Liver (tissue), 9 donors: Measurements from ENCODE around the gene CUL3. TPM values are rescaled to one million over a fixed set of nuclear protein-coding genes. Genes with fewer than 3 reads are reported as not detected.

Experiments used
- DNase-seq: peaks from one replicate; pipeline ENCODE4 v3.0.0-alpha.2; 2017; ENCODE audit warnings: low spot score
- H3K27ac ChIP-seq, 2 donors: one replicate each; pipeline ENCODE4 v1.7.0; 2013; ENCODE audit warnings: inconsistent platforms in 2 of 2, low read length in 2 of 2, control low read depth in 1 of 2, low read depth in 1 of 2, mild to moderate bottlenecking in 1 of 2
- H3K27me3 ChIP-seq, 4 donors: one replicate each; pipeline versions ENCODE4 v1.6.1 to v1.7.0; 2013; ENCODE audit warnings: low read length in 3 of 4, inconsistent platforms in 1 of 4, mild to moderate bottlenecking in 1 of 4, moderate library complexity in 1 of 4; ENCODE audit not compliant: control insufficient read depth in 4 of 4, insufficient read depth in 4 of 4
- H3K36me3 ChIP-seq, 4 donors: one replicate each; pipeline versions ENCODE4 v1.6.1 to v1.7.0; 2013; ENCODE audit warnings: low read length in 3 of 4, mild to moderate bottlenecking in 3 of 4, low read depth in 1 of 4, moderate library complexity in 1 of 4; ENCODE audit not compliant: control insufficient read depth in 4 of 4, insufficient read depth in 3 of 4
- H3K4me1 ChIP-seq, 4 donors: one replicate each; pipeline versions ENCODE4 v1.6.1 to v1.7.0; 2013; ENCODE audit warnings: low read length in 3 of 4, mild to moderate bottlenecking in 3 of 4, moderate library complexity in 1 of 4; ENCODE audit not compliant: control insufficient read depth in 4 of 4, insufficient read depth in 4 of 4
- H3K4me3 ChIP-seq, 3 donors: one replicate each; pipeline versions ENCODE4 v1.6.1 to v1.7.0; 2013; ENCODE audit warnings: low read length in 3 of 3, control low read depth in 1 of 3, low read depth in 1 of 3, mild to moderate bottlenecking in 1 of 3
- H3K9ac ChIP-seq, 2 donors: one replicate each; pipeline ENCODE4 v1.7.0; 2013; ENCODE audit warnings: low read length in 2 of 2, mild to moderate bottlenecking in 2 of 2, moderate library complexity in 2 of 2, control low read depth in 1 of 2, low read depth in 1 of 2
- H3K9me3 ChIP-seq, 4 donors: one replicate each; pipeline versions ENCODE4 v1.6.1 to v1.7.0; 2013; ENCODE audit warnings: low read length in 3 of 4; ENCODE audit not compliant: control insufficient read depth in 4 of 4
- ATF3 ChIP-seq: IDR thresholded peaks from 2 replicates; pipeline ENCODE4 v1.6.1; 2016; ENCODE audit warnings: antibody characterized with exemption
- CTCF ChIP-seq: fragments of 150-350 bp; IDR thresholded peaks from 2 replicates; pipeline ENCODE4 v1.5.1; 2017; ENCODE audit warnings: improper control_type of control experiment, low read depth, low read length; ENCODE audit not compliant: missing input control
- EGR1 ChIP-seq, 2 donors: IDR thresholded peaks; 2 replicates each; pipeline ENCODE4 v1.6.1; 2016 to 2018; ENCODE audit warnings: antibody characterized with exemption in 2 of 2, low read depth in 2 of 2
- FOXA1 ChIP-seq: IDR thresholded peaks from 2 replicates; pipeline ENCODE4 v1.6.1; 2016; ENCODE audit warnings: antibody characterized with exemption
- FOXA2 ChIP-seq: IDR thresholded peaks from 2 replicates; pipeline ENCODE4 v1.6.1; 2016; ENCODE audit warnings: antibody characterized with exemption
- GABPA ChIP-seq, 2 donors: IDR thresholded peaks in 1 of 2; conservative IDR thresholded peaks in 1 of 2; 2 replicates each; pipeline ENCODE4 v1.6.1; 2016; ENCODE audit warnings: antibody characterized with exemption in 2 of 2, mild to moderate bottlenecking in 1 of 2, moderate library complexity in 1 of 2
- HNF4A ChIP-seq, 2 donors: conservative IDR thresholded peaks; 2 replicates each; pipeline ENCODE4 v1.6.1; 2016; ENCODE audit warnings: antibody characterized with exemption in 2 of 2, mild to moderate bottlenecking in 2 of 2
- HNF4G ChIP-seq: IDR thresholded peaks from 2 replicates; pipeline ENCODE4 v1.6.1; 2016; ENCODE audit warnings: antibody characterized with exemption
- JUND ChIP-seq, 2 donors: IDR thresholded peaks; 2 replicates each; pipeline ENCODE4 v1.6.1; 2016; ENCODE audit warnings: antibody characterized with exemption in 2 of 2
- MAX ChIP-seq: IDR thresholded peaks from 2 replicates; pipeline ENCODE4 v1.6.1; 2016; ENCODE audit warnings: antibody characterized with exemption
- NR2F2 ChIP-seq: IDR thresholded peaks from 2 replicates; pipeline ENCODE4 v1.6.1; 2016; ENCODE audit warnings: antibody characterized with exemption
- RAD21 ChIP-seq, 2 donors: IDR thresholded peaks; 2 replicates each; pipeline ENCODE4 v1.6.1; 2016; ENCODE audit warnings: antibody characterized with exemption in 2 of 2, mild to moderate bottlenecking in 2 of 2
- RXRA ChIP-seq, 2 donors: IDR thresholded peaks; 2 replicates each; pipeline ENCODE4 v1.6.1; 2017 to 2018; ENCODE audit warnings: antibody characterized with exemption in 2 of 2, mild to moderate bottlenecking in 1 of 2
- SP1 ChIP-seq: IDR thresholded peaks from 2 replicates; pipeline ENCODE4 v1.6.1; 2018; ENCODE audit warnings: antibody characterized with exemption, mild to moderate bottlenecking
- TAF1 ChIP-seq: conservative IDR thresholded peaks from 2 replicates; pipeline ENCODE4 v1.6.1; 2016; ENCODE audit warnings: antibody characterized with exemption, mild to moderate bottlenecking
- YY1 ChIP-seq: IDR thresholded peaks from 2 replicates; pipeline ENCODE4 v1.6.1; 2016; ENCODE audit warnings: antibody characterized with exemption, mild to moderate bottlenecking
- ZBTB33 ChIP-seq: IDR thresholded peaks from 2 replicates; pipeline ENCODE4 v1.6.1; 2016; ENCODE audit warnings: antibody characterized with exemption
- WGBS: extraction: QIAGEN DNeasy Blood & Tissue Kit; methylation state at CpG from one replicate; pipeline ENCODE4 v1.1.7; 2013; 5-methylcytosine and 5-hydroxymethylcytosine counted together
- polyA plus RNA-seq, 2 donors: library from polyadenylated mRNA; stranded (reverse) in 1 of 2; unstranded in 1 of 2; fragments of 200-250 nt in 1 of 2; fragments of >200 nt in 1 of 2; fragmentation: Nextera tagmentation in 1 of 2; extraction: Ambion mirVana in 1 of 2; gene quantifications; one replicate each; pipeline versions ENCODE4 v1.2.1 to v1.2.3, GENCODE V29; 2013 to 2015
- total RNA-seq, 2 donors: library from RNA; depleted of rRNA; stranded (reverse); fragments of >200 nt; gene quantifications; one replicate each; pipeline ENCODE4 v1.2.3, GENCODE V29; 2014
- TF ChIP-seq, protein P1 (sequence below): IDR thresholded peaks from 2 replicates; pipeline ENCODE4 v1.6.1; 2016; ENCODE audit warnings: antibody characterized with exemption, mild to moderate bottlenecking
- donor health status: healthy.
- donor health status: healthy.
- donor health status: healthy.
- donor health status: healthy.
- donor health status: healthy.

CUL3 gene
- total and polyA plus RNA-seq, 4 donors = 24.7 to 48.9 (median 33.1) TPM

DNA sequence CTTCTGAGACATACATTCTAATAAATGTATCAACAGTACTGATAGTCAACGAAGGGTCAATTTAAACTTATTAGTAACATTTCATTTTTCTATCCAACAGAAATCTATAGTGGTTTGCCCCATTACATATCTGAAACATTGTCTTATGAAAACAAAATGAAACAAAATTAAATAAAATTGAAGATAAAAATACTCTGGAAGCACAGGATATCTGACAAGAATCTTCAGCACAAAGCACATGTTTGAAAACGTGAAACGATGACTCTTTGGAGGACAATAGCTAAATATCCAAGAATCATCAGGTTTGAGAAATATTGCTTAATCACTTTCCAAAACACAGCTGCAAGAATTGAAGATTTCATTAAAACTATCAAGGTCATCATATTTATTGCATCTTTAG is 112.3 kb downstream of the CUL3 start (continued):
- TF ChIP-seq TAF1 = no peak
- no peak for TF ChIP-seq NR2F2
- no peak for TF ChIP-seq FOXA1

DNA sequence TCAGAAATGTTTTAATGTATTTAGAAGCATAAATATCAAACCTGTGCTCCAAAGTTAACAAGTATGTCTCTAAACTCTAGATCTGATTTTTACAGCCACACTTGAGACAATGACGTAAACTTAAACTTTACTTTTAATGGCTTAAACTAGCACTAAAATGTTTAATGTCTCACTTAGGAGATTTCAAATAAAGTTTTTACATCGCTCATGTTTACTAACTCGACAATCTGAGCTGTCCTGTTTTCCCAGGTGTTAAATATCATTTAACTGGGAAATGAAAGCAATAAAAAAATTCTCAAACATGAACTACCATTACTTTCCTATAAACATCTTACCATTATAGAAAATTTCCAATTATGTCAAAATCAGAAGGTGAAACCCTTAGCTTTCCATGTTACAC is 113.0 kb downstream of the CUL3 start:
- H3K27me3 ChIP-seq = no peaks in the 10 kb centered on the region
- no peak for DNase-seq
- peaks cover 0 to 28% (median 26%) of the 10 kb centered on the region in 4 donors for H3K36me3 ChIP-seq
- WGBS = 89% methylated on average over 3 of the region's 3 CpGs
- H3K4me1 ChIP-seq = no peaks in the 10 kb centered on the region
- H3K4me3 ChIP-seq = no peak overlapping the region
- TF ChIP-seq ZBTB33 (no peak), RAD21 (IDR thresholded peaks at IDR 0.05) (no peak), ATF3 (no peak), YY1 (no peak), TAF1 (no peak), HNF4A (conservative IDR thresholded peaks at IDR 0.05) (no peak), JUND (IDR thresholded peaks at IDR 0.05) (no peak), FOXA2 (no peak), NR2F2 (no peak), HNF4G (no peak), FOXA1 (no peak), RXRA (IDR thresholded peaks at IDR 0.05) (no peak), SP1 (no peak), MAX (no peak), GABPA (IDR thresholded peaks at IDR 0.05 in 1 of 2, conservative IDR thresholded peaks at IDR 0.05 in 1 of 2) (no peak), EGR1 (IDR thresholded peaks at IDR 0.05; ENCODE audit: low read depth in 2 of 2) (no peak), CTCF (no peak)
- TF ChIP-seq, protein P1, sequence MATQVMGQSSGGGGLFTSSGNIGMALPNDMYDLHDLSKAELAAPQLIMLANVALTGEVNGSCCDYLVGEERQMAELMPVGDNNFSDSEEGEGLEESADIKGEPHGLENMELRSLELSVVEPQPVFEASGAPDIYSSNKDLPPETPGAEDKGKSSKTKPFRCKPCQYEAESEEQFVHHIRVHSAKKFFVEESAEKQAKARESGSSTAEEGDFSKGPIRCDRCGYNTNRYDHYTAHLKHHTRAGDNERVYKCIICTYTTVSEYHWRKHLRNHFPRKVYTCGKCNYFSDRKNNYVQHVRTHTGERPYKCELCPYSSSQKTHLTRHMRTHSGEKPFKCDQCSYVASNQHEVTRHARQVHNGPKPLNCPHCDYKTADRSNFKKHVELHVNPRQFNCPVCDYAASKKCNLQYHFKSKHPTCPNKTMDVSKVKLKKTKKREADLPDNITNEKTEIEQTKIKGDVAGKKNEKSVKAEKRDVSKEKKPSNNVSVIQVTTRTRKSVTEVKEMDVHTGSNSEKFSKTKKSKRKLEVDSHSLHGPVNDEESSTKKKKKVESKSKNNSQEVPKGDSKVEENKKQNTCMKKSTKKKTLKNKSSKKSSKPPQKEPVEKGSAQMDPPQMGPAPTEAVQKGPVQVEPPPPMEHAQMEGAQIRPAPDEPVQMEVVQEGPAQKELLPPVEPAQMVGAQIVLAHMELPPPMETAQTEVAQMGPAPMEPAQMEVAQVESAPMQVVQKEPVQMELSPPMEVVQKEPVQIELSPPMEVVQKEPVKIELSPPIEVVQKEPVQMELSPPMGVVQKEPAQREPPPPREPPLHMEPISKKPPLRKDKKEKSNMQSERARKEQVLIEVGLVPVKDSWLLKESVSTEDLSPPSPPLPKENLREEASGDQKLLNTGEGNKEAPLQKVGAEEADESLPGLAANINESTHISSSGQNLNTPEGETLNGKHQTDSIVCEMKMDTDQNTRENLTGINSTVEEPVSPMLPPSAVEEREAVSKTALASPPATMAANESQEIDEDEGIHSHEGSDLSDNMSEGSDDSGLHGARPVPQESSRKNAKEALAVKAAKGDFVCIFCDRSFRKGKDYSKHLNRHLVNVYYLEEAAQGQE = no peak
- H3K9ac ChIP-seq = no peak overlapping the region
- no peak overlapping the region for H3K27ac ChIP-seq
- H3K9me3 ChIP-seq = no peaks in the 10 kb centered on the region
